ENCODE measurements around the gene COP1.
A peak's percentile ranks its signal among the peaks of the same experiment; 100 is the strongest.

Gene COP1

DNA sequence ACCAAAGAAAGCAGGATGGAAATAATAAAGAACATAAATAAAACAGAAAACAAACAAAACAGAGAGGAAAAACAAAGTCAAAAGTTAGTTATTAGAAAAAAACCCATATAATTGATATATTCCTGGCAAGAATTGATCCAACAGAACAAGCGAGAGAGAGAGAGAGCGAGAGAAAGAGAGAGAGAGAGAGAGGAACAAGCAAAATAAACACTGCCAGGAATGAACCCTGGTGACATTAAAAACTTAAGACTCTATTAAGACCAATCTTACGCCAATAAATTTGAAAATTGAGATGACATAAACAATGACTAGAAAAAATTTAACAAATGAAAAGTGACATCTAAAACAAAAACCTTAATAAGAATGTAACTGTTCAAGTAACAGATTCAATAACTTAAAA is 64.1 kb downstream of the COP1 start:
- H3K4me3 ChIP-seq (replicated peaks in 1 of 2; ENCODE audit: low read depth in 2 of 2, low read length in 2 of 2) = no peak overlapping the region
- no peak for TF ChIP-seq CTCF (IDR thresholded peaks at IDR 0.05; ENCODE audit: low read depth, low read length)
- DNase-seq (ENCODE audit: low read depth in 2 of 2) = no peak

- no peak for DNase-seq (ENCODE audit: low read depth in 2 of 2)
- H3K4me3 ChIP-seq (replicated peaks in 1 of 2; ENCODE audit: low read depth in 2 of 2, low read length in 2 of 2) = no peak overlapping the region
- TF ChIP-seq CTCF (IDR thresholded peaks at IDR 0.05; ENCODE audit: low read depth, low read length) = no peak
These were observed 65.6 kb downstream of the COP1 start for GRCh38 chr1:176141449-176141848.

DNA sequence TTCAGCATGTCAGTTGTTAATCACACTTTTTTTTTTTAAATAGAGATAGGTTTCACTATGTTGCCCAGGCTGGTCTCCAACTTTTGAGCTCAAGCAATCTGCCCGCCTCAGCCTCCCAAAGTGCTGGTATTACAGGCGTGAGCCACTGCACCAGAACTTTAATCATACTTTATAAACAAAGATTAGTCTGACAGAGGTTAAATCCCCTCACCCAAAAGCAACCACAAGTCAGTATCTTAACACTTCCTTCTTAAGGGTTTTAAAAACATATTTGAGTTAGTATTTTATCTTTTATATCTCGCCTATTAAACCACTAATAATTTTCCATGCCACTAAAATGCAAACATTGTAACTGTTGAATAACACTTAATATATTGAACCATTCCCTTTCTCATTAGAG is 70.2 kb downstream of the COP1 start:
- H3K4me3 ChIP-seq (replicated peaks in 1 of 2; ENCODE audit: low read depth in 2 of 2, low read length in 2 of 2) = no peak overlapping the region
- peak in 1 of 2 donors; percentile 23 for DNase-seq (ENCODE audit: low read depth in 2 of 2)
- TF ChIP-seq CTCF (IDR thresholded peaks at IDR 0.05; ENCODE audit: low read depth, low read length) = no peak

- no peak for DNase-seq (ENCODE audit: low read depth in 2 of 2)
- no peak for TF ChIP-seq CTCF (IDR thresholded peaks at IDR 0.05; ENCODE audit: low read depth, low read length)
- no peak overlapping the region for H3K4me3 ChIP-seq (replicated peaks in 1 of 2; ENCODE audit: low read depth in 2 of 2, low read length in 2 of 2)
These were observed 72.4 kb downstream of the COP1 start for GRCh38 chr1:176134666-176135065.

DNA sequence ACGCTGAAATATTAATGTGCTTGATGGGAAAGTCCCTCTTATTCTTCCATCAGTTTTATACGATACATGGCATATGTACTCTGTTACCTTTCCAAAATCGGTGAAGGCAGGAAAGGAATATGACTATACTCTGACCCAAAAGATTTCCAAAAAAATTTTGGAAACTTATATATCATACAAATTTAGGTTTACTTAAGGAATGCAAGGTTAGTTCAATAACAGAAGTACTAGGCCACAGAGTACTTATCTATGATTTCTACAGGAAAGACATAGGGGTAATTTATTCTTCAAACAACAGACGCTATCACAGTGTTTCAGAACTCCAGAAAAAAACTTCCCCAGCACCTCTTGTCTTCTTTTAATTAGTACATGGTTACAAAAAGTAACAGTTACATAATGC is 84.8 kb downstream of the COP1 start:
- DNase-seq (ENCODE audit: low read depth in 2 of 2) = no peak
- no peak overlapping the region for H3K4me3 ChIP-seq (replicated peaks in 1 of 2; ENCODE audit: low read depth in 2 of 2, low read length in 2 of 2)
- TF ChIP-seq CTCF (IDR thresholded peaks at IDR 0.05; ENCODE audit: low read depth, low read length) = no peak

DNA sequence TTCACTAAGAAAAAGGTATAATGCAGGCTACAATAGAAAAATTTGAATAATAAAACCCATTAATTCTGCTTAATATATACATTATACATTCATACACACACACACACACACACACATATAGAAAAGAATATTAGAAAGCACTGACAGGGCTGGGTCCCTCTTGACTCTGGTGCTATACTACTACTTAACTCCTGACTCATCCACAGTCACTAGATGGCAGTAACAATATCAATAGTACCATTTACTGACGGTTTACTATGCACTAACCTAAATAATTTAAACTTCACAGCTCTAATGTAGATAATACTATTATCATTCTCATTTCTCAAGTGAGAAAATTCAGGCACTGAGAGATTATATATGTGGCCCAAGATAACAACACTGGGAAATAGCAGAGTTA is 87.5 kb downstream of the COP1 start:
- peak; percentile 25 to 45 for DNase-seq (ENCODE audit: low read depth in 2 of 2)
- no peak overlapping the region for H3K4me3 ChIP-seq (replicated peaks in 1 of 2; ENCODE audit: low read depth in 2 of 2, low read length in 2 of 2)
- TF ChIP-seq CTCF (IDR thresholded peaks at IDR 0.05; ENCODE audit: low read depth, low read length) = peak; percentile 17

- no peak overlapping the region for H3K4me3 ChIP-seq (replicated peaks in 1 of 2; ENCODE audit: low read depth in 2 of 2, low read length in 2 of 2)
- no peak for TF ChIP-seq CTCF (IDR thresholded peaks at IDR 0.05; ENCODE audit: low read depth, low read length)
- DNase-seq (ENCODE audit: low read depth in 2 of 2) = peak in 1 of 2 donors; percentile 7
These were observed 88.1 kb downstream of the COP1 start for GRCh38 chr1:176118985-176119384.

All from cardiac fibroblast (primary cell).